Right lobe of liver (tissue), 6 donors: ENCODE measurements around the gene CACNA1S. TPM values are rescaled to one million over a fixed set of nuclear protein-coding genes. Genes with fewer than 3 reads are reported as not detected.

ENCODE experiments used
- ATAC-seq, 4 donors: fragments of 200-7000 bp; cut with Tn5 transposase; one replicate each; pipeline ENCODE4 v1.9.1; 2020; ENCODE audit warnings: mild to moderate bottlenecking in 4 of 4, moderate library complexity in 4 of 4
- DNase-seq, 3 donors: peaks; one replicate each; pipeline ENCODE4 v3.0.0-alpha.2; 2020
- H3K27ac ChIP-seq, 3 donors: fragments of 200-600 bp; one replicate each; pipeline ENCODE4 v1.8.0; 2022
- H3K27me3 ChIP-seq, 2 donors: fragments of 200-600 bp; one replicate each; pipeline ENCODE4 v1.8.0; 2022
- H3K36me3 ChIP-seq, 4 donors: fragments of 200-600 bp; sonication (generic) in 1 of 4; one replicate each; pipeline versions ENCODE4 v1.5.1 to v1.8.0; 2017 to 2022; ENCODE audit warnings: control low read depth in 1 of 4
- H3K4me1 ChIP-seq, 4 donors: fragments of 200-600 bp; sonication (generic) in 1 of 4; one replicate each; pipeline versions ENCODE4 v1.5.1 to v1.8.0; 2017 to 2022; ENCODE audit warnings: control low read depth in 1 of 4
- H3K4me3 ChIP-seq, 3 donors: fragments of 200-600 bp; one replicate each; pipeline ENCODE4 v1.8.0; 2022
- H3K9me3 ChIP-seq, 4 donors: fragments of 200-600 bp; sonication (generic) in 1 of 4; one replicate each; pipeline versions ENCODE4 v1.5.1 to v1.8.0; 2017 to 2022; ENCODE audit warnings: control low read depth in 1 of 4
- POLR2A ChIP-seq: fragments of 450-650 bp; IDR thresholded peaks from one replicate; pipeline ENCODE4 v1.6.1; 2017; ENCODE audit warnings: antibody characterized with exemption, mild to moderate bottlenecking
- WGBS: methylation state at CpG from one replicate; pipeline ENCODE4 v1.1.6; 2018; ENCODE audit warnings: low coverage, low lambda C conversion rate; ENCODE audit not compliant: insufficient coverage; ENCODE audit errors: missing lambda C conversion rate; 5-methylcytosine and 5-hydroxymethylcytosine counted together
- intact Hi-C, 2 donors: fragments of 100-400 bp; cut with DNase I; formaldehyde crosslinking; loops; one replicate each; pipeline versions ENCODE4 v1.11.2 to v1.14.1; 2022
- total RNA-seq, 6 experiments: library from RNA; depleted of rRNA in 2 of 6; stranded (reverse); fragments of >200 nt in 2 of 6; fragmentation: NEBNext Ultra II Directional in 3 of 6; extraction: Animal tissue kit (Norgen Biotek cat#: 25700) in 3 of 6; gene quantifications; one replicate each; pipeline versions ENCODE4 v1.1.0 to v1.2.4, GENCODE V29; 2016 to 2023
- TF ChIP-seq, protein P1 (sequence below), 4 donors: fragments of 200-600 bp in 3 of 4; fragments of 450-650 bp in 1 of 4; IDR thresholded peaks; one replicate each; pipeline versions ENCODE4 v1.5.1 to v1.8.0; 2016 to 2022; ENCODE audit warnings: antibody characterized with exemption in 4 of 4, mild to moderate bottlenecking in 2 of 4
- donor health status: DM: no; HTN: yes; CAD: no.
- donor health status: DM: no; HTN: no; CAD: no.
- donor health status: DM: no; HTN: no; CAD: no.
- donor health status: DM: no; HTN: yes; CAD: no.
- donor health status: DM: no; HTN: yes; CAD: no.

CACNA1S gene
- total RNA-seq, 6 experiments from 2014 or later, result 0.12 TPM; not detected in 5

DNA sequence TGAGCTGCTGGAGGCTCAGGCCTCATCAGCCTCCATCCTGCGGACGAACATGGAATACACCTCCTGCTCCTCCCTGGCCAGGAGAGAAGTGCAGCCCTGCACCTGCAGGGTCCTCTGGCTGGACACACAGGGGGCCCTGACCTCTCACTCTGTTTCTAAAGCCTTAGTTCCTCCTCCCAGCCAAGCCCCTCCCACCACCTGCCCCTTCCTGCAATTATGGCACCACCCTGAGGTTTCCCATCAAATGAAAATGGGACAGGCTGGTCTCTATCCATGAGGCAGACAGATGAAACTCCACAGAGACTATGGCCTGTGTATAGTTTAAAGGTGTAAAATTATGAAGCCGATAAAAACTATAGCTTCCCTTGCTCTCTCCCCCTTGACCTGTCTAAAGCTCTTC lies 42.6 kb downstream of the CACNA1S start:
- intact Hi-C loops, result no loop called here
- H3K9me3 ChIP-seq, result no peaks in the 10 kb centered on the region
- H3K4me3 ChIP-seq, result no peak overlapping the region
- WGBS, result 88% methylated on average over 1 of the region's 3 CpGs
- H3K36me3 ChIP-seq, result no peaks in the 10 kb centered on the region
- TF ChIP-seq POLR2A, result no peak
- TF ChIP-seq, protein P1, sequence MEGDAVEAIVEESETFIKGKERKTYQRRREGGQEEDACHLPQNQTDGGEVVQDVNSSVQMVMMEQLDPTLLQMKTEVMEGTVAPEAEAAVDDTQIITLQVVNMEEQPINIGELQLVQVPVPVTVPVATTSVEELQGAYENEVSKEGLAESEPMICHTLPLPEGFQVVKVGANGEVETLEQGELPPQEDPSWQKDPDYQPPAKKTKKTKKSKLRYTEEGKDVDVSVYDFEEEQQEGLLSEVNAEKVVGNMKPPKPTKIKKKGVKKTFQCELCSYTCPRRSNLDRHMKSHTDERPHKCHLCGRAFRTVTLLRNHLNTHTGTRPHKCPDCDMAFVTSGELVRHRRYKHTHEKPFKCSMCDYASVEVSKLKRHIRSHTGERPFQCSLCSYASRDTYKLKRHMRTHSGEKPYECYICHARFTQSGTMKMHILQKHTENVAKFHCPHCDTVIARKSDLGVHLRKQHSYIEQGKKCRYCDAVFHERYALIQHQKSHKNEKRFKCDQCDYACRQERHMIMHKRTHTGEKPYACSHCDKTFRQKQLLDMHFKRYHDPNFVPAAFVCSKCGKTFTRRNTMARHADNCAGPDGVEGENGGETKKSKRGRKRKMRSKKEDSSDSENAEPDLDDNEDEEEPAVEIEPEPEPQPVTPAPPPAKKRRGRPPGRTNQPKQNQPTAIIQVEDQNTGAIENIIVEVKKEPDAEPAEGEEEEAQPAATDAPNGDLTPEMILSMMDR (IDR thresholded peaks at IDR 0.05), result no peak
- no peak for ATAC-seq
- H3K27me3 ChIP-seq, result no peaks in the 10 kb centered on the region
- DNase-seq, result no peak
- H3K27ac ChIP-seq, result no peak overlapping the region
- no peaks in the 10 kb centered on the region for H3K4me1 ChIP-seq

DNA sequence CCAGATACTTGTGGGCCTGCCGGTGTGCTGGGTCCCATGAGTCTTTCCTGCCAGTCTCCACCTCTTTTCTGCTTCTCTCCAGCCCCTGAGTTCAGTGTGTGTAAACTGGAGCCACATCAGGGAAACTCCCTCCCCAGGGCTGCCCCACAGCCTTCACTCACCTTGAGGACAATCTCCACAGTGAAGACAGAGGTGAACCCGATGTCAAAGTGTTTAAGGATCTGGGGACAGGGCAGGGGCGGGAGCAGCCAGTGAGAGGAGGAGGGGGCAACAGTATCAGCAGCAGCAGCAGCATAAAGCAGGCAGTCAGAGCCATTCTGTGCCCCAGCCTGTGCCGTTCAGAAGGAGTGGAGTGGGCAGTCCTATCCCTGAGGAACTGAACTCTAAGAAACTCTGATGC lies 43.2 kb downstream of the CACNA1S start:
- intact Hi-C loops, result no loop called here
- Histone ChIP-seq H3K27ac (no peak overlapping the region), H3K9me3 (no peaks in the 10 kb centered on the region), H3K27me3 (no peaks in the 10 kb centered on the region), H3K4me1 (no peaks in the 10 kb centered on the region), H3K36me3 (no peaks in the 10 kb centered on the region), H3K4me3 (no peak overlapping the region)
- TF ChIP-seq, protein P1 (IDR thresholded peaks at IDR 0.05), result no peak
- TF ChIP-seq POLR2A, result no peak
- 71% methylated on average over 3 of the region's 4 CpGs for WGBS
- ATAC-seq (no peak), DNase-seq (no peak)

DNA sequence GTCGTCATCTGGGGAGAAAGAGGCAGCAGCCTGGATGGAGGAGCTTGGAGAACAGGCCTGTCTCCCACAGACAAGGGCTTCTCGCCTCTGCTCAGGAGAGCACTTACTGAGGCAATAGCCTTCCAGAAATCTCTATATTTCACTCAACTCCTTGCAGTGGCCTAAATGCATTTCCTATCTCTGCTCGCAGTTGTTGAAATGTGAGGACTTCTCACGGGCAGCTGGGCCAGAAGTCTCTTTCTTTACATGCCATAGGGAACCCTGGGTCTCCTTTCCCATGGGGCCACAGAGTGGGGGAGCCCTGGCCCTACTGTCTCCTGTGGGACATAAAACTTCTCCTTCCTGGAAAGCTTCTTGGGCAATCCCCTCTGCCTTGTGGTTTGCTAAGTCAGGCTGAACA lies 45.2 kb downstream of the CACNA1S start:
- ATAC-seq (no peak), DNase-seq (no peak)
- intact Hi-C loops, result no loop called here
- no peaks in the 10 kb centered on the region for H3K27me3 ChIP-seq
- no peak overlapping the region for H3K27ac ChIP-seq
- no peaks in the 10 kb centered on the region for H3K9me3 ChIP-seq
- H3K4me3 ChIP-seq, result no peak overlapping the region
- 67% methylated on average over 3 of the region's 4 CpGs for WGBS
- peaks cover 0 to 9% (median 0%) of the 10 kb centered on the region in 4 donors for H3K4me1 ChIP-seq
- H3K36me3 ChIP-seq, result no peaks in the 10 kb centered on the region
- no peak for TF ChIP-seq POLR2A
- TF ChIP-seq, protein P1 (IDR thresholded peaks at IDR 0.05), result no peak

DNA sequence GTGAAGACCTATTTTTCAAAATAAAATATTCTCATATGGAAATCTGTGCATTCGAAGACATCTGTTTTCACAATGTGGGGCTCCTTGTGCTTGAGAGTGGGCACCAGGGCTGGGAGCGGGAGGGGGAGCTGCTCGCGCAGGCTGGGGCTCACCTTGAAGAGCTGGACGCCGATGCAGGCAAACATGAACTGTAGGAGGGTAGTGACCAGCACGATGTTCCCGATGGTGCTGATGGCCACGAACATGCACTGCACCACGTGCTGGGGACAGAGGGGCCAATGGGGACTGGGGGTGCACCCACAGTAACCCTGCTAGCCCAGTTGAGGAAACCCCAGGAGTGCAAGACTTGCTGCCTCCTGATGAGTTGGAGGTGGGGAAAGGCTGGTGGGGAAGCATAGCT lies 46.5 kb downstream of the CACNA1S start:
- intact Hi-C loops, result no loop called here
- Histone ChIP-seq H3K4me1 (peaks cover 0 to 9% (median 0%) of the 10 kb centered on the region in 4 donors), H3K4me3 (no peak overlapping the region), H3K9me3 (no peaks in the 10 kb centered on the region), H3K27me3 (no peaks in the 10 kb centered on the region), H3K27ac (no peak overlapping the region), H3K36me3 (no peaks in the 10 kb centered on the region)
- TF ChIP-seq, protein P1 (IDR thresholded peaks at IDR 0.05), result no peak
- TF ChIP-seq POLR2A, result no peak
- no peak for DNase-seq
- ATAC-seq, result no peak
- 79% methylated on average over 4 of the region's 10 CpGs for WGBS

DNA sequence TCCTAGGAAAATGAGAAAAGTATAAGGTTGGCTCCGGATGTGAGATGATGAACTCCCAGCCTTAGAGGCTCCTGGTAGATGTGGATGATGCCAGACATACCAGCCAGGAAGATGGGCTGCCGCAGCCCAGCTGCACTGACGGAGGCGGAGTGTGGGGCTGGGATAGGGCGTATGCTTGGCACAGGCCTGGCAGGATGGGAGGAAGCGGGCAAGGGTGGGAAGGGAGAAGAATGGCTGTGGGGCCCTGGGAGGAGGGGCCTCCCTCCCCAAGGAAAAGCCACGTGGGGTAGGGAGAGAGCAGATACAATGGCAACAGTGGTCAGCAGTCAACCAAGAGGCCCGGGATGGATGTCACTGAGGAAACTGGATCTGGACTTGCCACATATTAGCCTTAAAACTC lies 47.4 kb downstream of the CACNA1S start:
- Histone ChIP-seq H3K36me3 (no peaks in the 10 kb centered on the region), H3K9me3 (no peaks in the 10 kb centered on the region), H3K4me1 (peaks cover 0 to 9% (median 0%) of the 10 kb centered on the region in 4 donors), H3K27ac (no peak overlapping the region), H3K27me3 (no peaks in the 10 kb centered on the region), H3K4me3 (no peak overlapping the region)
- DNase-seq (no peak), ATAC-seq (no peak)
- no peak for TF ChIP-seq POLR2A
- TF ChIP-seq, protein P1 (IDR thresholded peaks at IDR 0.05), result no peak
- intact Hi-C loops, result no loop called here
- WGBS, result 86% methylated on average over 8 of the region's 8 CpGs
